Ascending aorta (tissue), 2 donors: Measurements from ENCODE around the gene LHPP. TPM values are rescaled to one million over a fixed set of nuclear protein-coding genes. Genes with fewer than 3 reads are reported as not detected.

Experiments used
- DNase-seq, 2 donors: peaks; one replicate each; pipeline ENCODE4 v3.0.0-alpha.2; 2019; ENCODE audit warnings: low spot score in 2 of 2
- H3K27ac ChIP-seq, 2 donors: fragments of 200-600 bp; sonication (generic); one replicate each; pipeline ENCODE4 v1.5.1; 2016 to 2017; ENCODE audit warnings: mild to moderate bottlenecking in 1 of 2
- H3K27me3 ChIP-seq: fragments of 200-600 bp; sonication (generic); one replicate; pipeline ENCODE4 v1.5.1; 2017
- H3K36me3 ChIP-seq, 2 donors: fragments of 200-600 bp; sonication (generic); one replicate each; pipeline ENCODE4 v1.5.1; 2016
- H3K4me1 ChIP-seq, 2 donors: fragments of 200-600 bp; sonication (generic); one replicate each; pipeline ENCODE4 v1.5.1; 2016 to 2017; ENCODE audit warnings: mild to moderate bottlenecking in 1 of 2
- H3K4me3 ChIP-seq, 2 donors: fragments of 200-600 bp; sonication (generic); one replicate each; pipeline ENCODE4 v1.5.1; 2016 to 2017; ENCODE audit warnings: mild to moderate bottlenecking in 1 of 2
- H3K9me3 ChIP-seq, 2 donors: fragments of 200-600 bp; sonication (generic); one replicate each; pipeline ENCODE4 v1.5.1; 2016
- CTCF ChIP-seq, 3 experiments: fragments of 200-600 bp in 2 of 3; fragments of 450-650 bp in 1 of 3; sonication (generic) in 2 of 3; IDR thresholded peaks; one replicate each; pipeline ENCODE4 v1.5.1; 2016 to 2019; ENCODE audit warnings: antibody characterized with exemption in 3 of 3, mild to moderate bottlenecking in 1 of 3, moderate library complexity in 1 of 3
- intact Hi-C: fragments of 100-400 bp; cut with DNase I; formaldehyde crosslinking; loops from one replicate; pipeline ENCODE4 v1.15.1; 2023
- total RNA-seq: library from RNA; depleted of rRNA; stranded (reverse); fragments of >200 nt; gene quantifications from one replicate; pipeline ENCODE4 v1.1.0, GENCODE V29; 2016

Gene LHPP
- total RNA-seq, 1 donor from 2014 or later = 5.1 TPM

- Histone ChIP-seq H3K9me3 (no peaks in the 10 kb centered on the region), H3K27ac (no peak overlapping the region), H3K27me3 (no peaks in the 10 kb centered on the region), H3K4me1 (no peaks in the 10 kb centered on the region), H3K36me3 (no peaks in the 10 kb centered on the region), H3K4me3 (no peak overlapping the region)
- TF ChIP-seq CTCF (IDR thresholded peaks at IDR 0.05) = no peak
- no peak for DNase-seq
- intact Hi-C loops = no loop called here
Measured at GRCh38 chr10:124520558-124521428, 59.2 kb downstream of the LHPP start.

GRCh38 chr10:124521429-124521871 lies 59.8 kb downstream of the LHPP start:
- H3K9me3 ChIP-seq = no peaks in the 10 kb centered on the region
- H3K4me3 ChIP-seq = no peak overlapping the region
- H3K27me3 ChIP-seq = no peaks in the 10 kb centered on the region
- H3K27ac ChIP-seq = no peak overlapping the region
- H3K36me3 ChIP-seq = no peaks in the 10 kb centered on the region
- no peak for TF ChIP-seq CTCF (IDR thresholded peaks at IDR 0.05)
- no peak for DNase-seq
- H3K4me1 ChIP-seq = no peaks in the 10 kb centered on the region
- intact Hi-C loops = no loop called here

DNA sequence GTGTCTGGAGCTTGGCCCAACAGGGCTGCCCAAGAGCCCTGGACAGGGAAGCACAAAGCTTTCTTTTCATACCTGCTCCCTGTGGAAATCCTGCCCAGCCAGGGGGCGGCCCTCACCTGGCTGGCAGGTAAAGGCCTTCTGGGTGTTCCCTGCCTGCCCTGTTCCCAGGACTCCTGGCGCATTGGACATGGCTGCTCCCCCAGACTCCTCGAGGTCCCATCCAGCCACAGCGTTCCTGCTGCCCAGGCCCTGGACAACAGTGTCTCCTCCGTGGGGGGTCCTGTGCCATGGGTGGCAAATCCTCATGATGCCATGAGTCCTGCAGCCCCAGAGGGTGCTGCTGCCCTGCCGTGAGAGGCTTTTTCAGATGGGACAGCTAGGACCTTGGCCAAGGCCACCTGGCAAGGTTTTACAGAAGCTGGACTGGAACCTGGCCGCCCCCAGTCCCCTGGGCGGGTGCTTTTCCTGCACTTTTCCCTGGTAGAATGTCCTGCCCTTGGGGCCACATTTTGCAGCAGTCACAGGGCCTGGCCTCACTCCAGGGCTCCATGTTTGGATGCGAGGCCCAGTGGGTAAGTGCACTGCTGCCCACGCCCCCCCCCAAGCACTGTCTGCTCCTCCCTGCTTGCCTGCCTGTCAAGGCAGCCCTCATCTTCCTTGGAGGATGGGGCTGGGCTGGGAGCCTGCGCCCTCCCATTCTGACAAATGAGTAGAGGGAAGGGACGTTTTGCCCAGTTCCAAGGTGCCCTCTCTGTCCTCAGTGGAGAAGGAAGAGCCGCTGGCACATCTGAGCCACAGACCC lies 60.7 kb downstream of the LHPP start:
- no peak for TF ChIP-seq CTCF (IDR thresholded peaks at IDR 0.05)
- DNase-seq = no peak
- Histone ChIP-seq H3K36me3 (no peaks in the 10 kb centered on the region), H3K4me1 (no peaks in the 10 kb centered on the region), H3K9me3 (no peaks in the 10 kb centered on the region), H3K27me3 (no peaks in the 10 kb centered on the region), H3K27ac (no peak overlapping the region), H3K4me3 (no peak overlapping the region)
- intact Hi-C loops = no loop called here

DNA sequence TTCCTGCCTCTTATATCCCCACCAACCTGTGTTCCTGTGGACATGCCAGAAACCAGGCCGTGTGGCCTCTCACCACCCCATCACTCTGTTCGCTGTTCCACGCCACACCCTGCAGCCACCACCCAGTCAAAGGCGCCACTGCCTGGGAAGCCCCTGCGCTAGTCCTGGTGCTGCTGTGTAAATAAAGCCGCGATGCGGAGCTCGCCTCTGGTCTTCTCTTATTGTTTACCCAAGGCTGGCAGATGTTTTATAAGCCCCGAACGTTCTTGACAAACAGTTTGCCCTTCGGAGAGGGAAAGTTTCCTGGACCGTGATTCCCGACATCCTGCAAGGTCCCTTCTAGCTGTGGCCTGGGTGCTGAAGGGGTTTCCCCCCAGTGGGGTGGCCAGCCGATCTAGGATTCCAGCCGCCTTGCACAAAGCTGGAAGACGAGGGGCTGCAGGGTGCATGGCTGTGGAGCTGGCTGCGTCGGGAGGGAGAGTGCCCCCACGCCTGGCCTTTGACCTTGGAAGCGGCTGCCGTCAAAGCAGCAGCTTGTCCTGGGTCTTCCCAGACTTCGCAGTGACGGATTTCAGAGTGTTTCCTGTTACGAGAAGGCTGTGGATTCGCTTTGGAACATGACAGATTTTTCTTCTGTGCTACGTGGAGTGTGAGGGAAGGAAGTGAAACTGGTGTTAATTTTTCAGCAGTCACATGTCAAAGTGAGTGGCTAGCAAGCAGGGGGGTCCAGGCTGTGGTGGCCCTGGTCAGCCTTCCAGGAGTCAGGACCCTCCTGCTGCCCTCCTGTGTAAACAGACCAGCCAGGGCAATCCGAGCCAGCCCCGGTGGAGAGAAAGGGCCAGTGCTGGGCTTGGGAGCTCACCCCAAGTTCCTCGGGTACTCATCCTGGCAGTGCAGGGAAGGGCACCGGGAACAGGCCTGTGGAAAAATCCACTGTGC lies 61.6 kb downstream of the LHPP start:
- TF ChIP-seq CTCF (IDR thresholded peaks at IDR 0.05) = no peak
- DNase-seq = no peak
- Histone ChIP-seq H3K27ac (no peak overlapping the region), H3K4me1 (no peaks in the 10 kb centered on the region), H3K27me3 (no peaks in the 10 kb centered on the region), H3K36me3 (no peaks in the 10 kb centered on the region), H3K9me3 (no peaks in the 10 kb centered on the region), H3K4me3 (no peak overlapping the region)
- intact Hi-C loops = no loop called here

- no peaks in the 10 kb centered on the region for H3K27me3 ChIP-seq
- no peak overlapping the region for H3K27ac ChIP-seq
- intact Hi-C loops = no loop called here
- no peak for DNase-seq
- no peak for TF ChIP-seq CTCF (IDR thresholded peaks at IDR 0.05)
- no peaks in the 10 kb centered on the region for H3K9me3 ChIP-seq
- H3K4me1 ChIP-seq = no peaks in the 10 kb centered on the region
- no peaks in the 10 kb centered on the region for H3K36me3 ChIP-seq
- H3K4me3 ChIP-seq = no peak overlapping the region
Measured at GRCh38 chr10:124523901-124524300, 62.3 kb downstream of the LHPP start.
